HCT116 (cell line): ENCODE measurements around the gene APBA1.

Experiments used
- CTCF ChIP-seq, 3 experiments: fragments of 200-600 bp in 1 of 3; sonication (generic) in 1 of 3; IDR thresholded peaks in 2 of 3; conservative IDR thresholded peaks in 1 of 3; 2 replicates each; pipeline ENCODE4 v1.5.1; 2012 to 2017; ENCODE audit warnings: low read depth in 2 of 3, low read length in 2 of 3, antibody characterized with exemption in 1 of 3, borderline replicate concordance in 1 of 3, control low read depth in 1 of 3, mild to moderate bottlenecking in 1 of 3, mixed read lengths in 1 of 3, mixed run types in 1 of 3, moderate library complexity in 1 of 3; ENCODE audit not compliant: insufficient read depth in 1 of 3
- EZH2phosphoT487 ChIP-seq: fragments of 200-600 bp; IDR thresholded peaks from 2 replicates; pipeline ENCODE4 v1.6.1; 2018; ENCODE audit warnings: antibody characterized with exemption, borderline replicate concordance
- POLR2A ChIP-seq: IDR thresholded peaks from 2 replicates; pipeline ENCODE4 v1.7.0; 2011; ENCODE audit warnings: borderline replicate concordance; ENCODE audit not compliant: insufficient read depth, insufficient read length; ENCODE audit errors: extremely low read depth
- SRF ChIP-seq: IDR thresholded peaks from 2 replicates; pipeline ENCODE4 v1.6.1; 2012; ENCODE audit warnings: low read depth

GRCh38 chr9:69589156-69589555, 83.0 kb downstream of the APBA1 start:
- TF ChIP-seq CTCF (IDR thresholded peaks at IDR 0.05 in 2 of 3, conservative IDR thresholded peaks at IDR 0.05 in 1 of 3; ENCODE audit: borderline replicate concordance in 1 of 3, insufficient read depth in 1 of 3, low read depth in 2 of 3, low read length in 2 of 3) (no peak), EZH2phosphoT487 (no peak), SRF (no peak), POLR2A (no peak)
